DMS53 (cell line): Measurements from ENCODE around the gene SIGLEC1.

Experiments used
- DNase-seq: peaks from one replicate; lab custom pipeline; 2025; lab: John Stamatoyannopoulos, UW

The SIGLEC1 gene

DNA sequence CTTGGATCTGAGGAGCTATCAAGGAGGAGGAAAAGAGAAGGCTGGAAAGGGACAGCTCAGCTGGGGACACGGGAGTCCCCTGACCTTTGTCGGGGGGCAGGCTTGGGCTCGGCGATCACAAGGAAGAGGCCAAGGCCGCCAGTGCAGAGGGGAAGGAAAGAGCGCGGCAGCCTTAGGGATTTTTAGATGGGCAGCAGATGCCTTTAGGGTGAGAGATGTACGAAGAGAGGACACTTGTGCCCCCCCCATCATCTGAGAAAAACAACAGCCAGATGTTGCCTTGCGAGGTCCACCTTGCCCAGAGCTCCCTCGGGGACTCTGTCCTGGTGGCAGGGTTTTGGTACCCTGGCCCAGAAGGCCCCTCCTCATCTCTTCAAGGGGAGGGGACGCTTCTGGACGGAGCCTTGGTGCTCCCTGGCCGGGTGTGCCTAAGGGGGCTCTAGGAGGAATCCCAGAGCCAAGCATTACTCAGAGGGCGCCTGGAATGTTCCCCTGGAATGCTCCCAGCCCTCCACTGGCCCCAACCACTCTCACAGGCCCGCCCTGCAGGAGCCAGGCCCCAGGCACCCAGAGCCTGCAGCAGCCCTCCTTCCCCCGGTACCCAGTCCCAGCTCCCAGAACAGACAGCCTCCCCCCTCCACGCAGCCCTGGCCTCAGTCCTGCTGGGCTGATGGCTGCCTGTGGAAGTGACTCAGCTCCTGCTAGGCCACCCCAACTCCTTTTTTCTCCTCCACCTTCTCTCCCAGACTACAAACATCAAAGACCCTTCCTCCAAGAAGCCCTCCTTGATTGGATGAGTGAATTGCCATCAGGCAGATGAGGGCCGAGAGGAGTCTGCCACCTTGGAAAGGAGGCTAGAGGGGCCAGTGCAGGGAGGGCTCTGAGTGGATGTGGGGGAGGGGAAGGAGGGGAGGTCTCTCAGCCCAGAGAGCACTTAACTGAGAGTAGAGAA lies 32.4 kb downstream of the SIGLEC1 start:
- no peak for DNase-seq

DNA sequence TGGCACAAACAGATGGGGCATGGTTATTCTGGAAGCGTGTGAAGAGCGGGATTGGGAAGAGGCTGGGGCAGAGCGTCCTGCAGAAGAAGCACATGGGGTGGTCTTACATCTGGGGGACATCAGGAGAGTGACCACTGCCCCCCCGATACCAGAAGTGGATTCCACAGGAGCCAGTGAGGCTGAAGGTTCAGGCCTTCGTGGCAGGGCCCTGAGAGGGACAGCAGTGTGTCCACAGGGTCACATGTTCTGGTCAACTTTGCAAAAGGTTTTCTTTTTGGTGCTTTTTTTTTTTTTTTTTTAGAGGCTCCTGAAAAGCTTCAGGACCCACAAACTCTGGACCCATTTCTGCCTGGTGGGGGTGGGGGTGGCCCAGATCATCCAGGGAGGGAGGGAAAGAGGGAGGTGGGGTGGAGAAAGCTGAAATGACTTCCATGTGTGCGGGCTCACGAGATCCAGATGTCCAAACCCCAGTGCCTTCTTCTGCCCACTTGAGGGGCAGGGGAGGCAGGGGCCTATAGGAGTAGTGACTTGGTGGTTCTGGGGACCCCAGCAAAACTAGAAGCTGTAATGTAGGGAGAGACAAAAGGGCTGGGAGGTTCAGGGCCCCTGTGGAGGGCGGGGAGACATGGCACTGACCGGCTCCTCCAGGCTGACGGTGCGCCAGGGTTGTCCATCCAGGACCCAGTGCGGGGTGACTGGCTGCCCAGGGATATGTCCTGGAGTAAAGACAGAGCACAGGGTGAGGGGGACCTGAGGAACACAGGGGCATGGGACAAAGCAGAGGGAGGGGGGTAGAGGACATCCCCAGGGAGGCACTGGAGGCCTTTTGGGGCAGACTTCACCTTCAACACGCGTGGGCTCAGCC lies 33.3 kb downstream of the SIGLEC1 start:
- no peak for DNase-seq

DNA sequence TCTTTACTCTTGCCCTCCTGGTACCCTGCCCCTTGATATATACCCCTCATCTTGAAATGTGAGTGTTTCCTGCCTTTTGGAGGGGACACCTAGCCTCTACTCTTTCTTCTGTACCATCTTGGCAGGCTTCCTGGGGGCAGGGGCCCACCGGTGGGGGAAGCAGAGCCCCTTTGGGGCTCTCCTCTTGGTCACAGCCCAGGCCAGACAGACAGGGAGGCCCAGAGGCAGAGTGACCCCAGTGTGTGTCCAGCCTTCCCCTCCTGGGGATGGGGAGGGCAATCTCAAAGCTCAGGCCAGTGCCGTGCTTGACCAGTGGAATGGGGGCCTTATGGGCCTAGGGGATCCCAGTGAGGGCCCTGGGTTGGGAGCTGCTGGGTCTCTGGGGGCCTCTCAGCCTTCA lies 34.2 kb downstream of the SIGLEC1 start:
- no peak for DNase-seq

DNA sequence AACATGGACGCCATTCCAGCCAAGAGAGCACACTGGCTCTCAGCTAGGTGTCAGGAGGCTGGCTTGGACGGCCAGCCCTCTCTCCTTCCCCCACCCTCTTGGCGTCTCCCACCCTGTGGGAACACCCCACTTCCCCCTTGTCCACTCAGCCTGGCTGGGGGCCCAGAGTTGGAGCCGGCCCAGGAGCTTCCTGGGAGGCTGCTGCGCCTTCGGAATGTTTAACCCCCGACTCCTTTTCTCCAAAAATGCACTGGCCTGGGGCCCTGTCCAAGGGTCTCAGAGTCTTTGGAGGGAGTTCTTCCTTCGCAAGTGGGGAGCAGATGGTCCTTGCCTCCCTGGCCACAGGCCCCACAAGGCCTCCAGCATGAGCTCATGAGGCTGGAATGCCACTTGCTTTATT lies 34.7 kb downstream of the SIGLEC1 start:
- no peak for DNase-seq

DNA sequence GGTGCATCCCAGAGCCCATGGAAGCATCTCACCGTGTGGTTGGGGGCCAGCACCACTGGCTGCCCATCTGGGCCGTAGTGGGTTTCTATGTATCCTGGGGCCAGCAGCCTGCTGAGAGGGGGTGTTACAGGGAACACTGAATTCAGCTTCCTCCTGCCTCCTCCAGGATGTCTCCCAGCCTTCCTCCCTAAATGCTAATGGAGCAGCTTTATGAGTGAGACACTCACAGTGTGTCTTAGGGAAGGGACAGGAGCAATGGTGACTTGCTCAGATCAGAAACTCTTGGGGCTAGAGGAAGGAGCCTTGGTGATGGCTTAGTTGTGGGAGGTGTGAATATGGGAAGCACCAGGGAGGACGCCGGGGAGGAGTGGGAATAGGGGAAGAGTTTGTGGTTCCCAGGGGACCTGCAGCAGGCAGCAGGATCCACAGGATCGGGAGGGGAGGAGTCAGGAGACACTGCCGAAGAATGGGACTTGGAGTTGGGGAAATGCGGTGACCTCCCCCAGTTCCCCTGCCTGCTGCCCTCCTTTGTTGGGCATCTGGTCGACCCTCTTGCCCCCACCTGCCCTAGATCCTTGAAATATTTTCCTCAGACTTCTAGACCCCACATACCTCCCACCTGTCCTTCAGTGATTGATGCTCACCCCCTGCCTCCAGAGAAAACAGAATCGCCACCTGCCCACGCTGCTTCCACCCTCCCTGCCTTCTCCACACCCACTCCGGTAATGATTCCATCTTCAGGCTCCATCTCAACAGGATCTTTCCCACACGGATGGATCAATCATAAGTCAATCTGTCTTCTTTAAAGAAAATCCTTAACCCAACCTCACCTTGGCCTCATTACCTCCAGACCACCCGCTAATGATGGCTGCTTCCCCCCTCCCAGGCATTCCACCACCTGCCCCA lies 37.2 kb downstream of the SIGLEC1 start:
- DNase-seq = no peak

DNA sequence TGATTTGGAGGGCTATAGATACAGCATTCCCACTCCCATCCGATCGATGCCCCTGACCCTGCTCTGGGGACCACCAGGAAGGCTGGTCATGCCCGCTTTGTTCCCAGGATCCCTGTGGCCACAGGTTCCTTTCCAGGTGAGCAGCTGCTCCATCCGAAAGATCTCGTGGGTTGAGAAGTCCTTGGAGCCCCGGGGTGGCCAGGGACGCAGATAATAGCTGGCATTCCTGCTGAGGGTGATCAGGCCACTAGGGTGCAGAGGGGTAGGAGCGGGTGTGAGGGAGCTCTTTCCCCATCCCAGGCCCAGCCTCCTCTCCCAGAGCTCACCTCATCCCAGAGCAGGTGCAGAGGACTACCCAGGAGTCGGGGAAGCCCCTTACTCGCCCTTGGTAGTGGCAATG lies 38.0 kb downstream of the SIGLEC1 start:
- peak; percentile 25 for DNase-seq

DNA sequence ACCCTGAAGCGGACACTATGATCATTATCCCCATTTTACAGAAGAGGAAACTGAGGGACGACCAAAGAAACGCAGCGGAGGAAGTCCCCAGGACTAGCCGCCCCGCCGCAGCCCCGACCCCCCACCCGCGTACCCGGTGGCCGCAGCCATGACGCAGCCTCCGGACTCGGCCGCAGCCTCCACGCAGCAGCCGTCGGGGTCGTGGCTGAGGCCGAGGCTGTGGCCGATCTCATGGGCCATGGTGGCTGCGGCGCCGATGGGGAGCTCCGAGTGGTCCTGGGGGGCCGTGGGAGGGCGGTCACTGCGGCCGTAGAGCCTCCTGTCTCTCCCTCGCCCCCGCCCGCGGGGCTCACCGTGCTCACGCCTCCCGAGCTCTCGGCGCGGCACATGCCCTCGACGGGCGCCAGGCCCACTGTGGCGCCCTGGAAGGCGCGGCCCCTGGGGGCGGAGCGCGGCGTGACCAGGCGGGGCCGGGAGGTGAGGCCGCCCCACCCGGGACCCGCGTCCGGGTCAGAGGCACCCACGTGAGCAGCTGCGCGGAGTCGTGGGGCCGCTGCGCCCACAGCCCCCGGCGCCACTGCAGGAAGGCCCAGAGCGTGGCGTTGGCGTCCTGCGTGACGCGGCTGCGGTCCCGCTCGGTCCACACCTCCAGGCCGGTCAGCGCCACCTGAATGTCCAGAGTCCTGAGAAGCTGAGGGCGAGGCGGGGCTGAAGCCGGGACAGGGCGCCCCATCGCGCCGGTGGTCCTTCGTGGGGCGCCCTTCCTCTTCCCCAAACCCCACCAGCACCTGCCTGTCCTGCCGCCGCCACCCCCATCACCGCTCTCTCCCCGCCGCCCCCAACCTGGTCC lies 39.0 kb downstream of the SIGLEC1 start:
- no peak for DNase-seq

DNA sequence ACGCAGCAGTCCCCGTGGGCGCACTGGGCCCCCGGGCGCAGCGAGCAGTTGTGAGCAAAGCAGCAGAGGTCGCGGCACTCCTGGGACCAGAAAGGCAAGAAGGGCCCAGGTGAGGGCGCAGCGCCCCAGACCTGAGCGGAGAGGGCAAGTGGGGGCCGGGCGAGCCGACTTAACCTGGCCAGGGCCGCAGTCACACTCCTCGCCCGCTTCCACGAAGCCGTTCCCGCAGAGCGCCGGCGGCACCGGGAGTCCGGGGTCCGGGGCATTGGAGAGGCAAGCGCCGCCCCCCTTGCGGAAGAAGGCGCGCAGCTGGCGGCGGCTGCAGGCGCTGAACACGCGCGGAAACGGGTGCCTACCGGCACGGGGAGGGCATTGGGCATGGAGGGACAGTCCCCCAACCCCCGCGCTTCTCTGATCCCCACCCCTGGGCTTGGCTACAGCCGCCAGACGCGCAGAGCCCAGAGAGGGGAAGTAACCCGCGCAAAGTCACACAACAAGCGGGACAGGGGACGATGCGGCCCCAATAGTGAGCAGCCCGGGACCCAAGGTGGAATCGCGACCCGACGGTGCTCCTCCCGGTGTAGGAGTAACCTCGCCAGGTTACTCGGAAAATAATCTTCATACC lies 39.7 kb downstream of the SIGLEC1 start:
- DNase-seq = peak; percentile 43

DNA sequence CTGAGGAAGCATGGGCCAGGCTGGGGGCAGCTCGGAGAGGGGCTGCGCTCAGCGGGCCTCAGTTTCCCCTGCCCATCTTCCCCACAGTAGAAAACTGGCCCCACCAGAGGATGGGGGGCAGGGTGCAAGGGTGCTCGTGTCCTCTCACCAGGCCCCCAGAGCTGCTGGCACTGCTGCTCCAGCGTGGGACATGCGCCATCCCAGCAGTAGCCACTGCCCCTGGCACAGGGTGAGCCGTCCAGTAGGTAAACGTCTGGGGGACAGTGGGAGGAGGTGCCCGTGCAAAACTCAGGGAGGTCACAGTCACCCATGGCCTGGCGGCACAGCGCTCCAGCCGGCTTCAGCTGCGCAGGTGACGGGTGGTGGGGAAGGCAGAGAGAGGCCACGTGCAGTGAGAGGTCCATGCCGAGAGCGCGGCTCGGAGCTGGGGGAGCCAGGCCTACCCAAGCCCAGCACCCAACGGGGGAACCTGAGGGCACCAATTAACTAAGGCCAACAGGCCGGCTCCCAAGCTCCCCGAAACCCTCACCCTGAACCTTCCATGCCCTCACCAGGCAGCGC lies 40.3 kb downstream of the SIGLEC1 start:
- no peak for DNase-seq

DNA sequence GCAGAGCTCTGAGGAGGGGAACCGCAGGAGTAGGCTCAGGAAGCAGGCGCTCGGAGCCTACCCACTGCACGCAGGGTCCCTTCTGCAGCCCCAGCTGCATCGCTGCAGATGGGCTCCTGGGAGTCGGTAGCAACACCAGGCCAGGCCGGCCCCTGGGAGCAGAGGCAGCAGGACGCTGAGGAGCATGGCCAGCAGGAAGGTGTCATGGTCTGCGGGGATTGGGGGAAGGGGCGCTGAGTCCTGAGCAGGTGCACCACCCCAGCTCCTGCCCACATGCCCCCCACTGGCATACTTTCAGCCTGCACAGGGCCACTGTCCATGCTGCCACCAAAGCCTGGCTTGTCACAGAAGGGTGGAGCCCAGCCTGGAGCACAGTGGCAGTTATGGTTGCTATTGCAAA lies 41.5 kb downstream of the SIGLEC1 start:
- DNase-seq = no peak

DNA sequence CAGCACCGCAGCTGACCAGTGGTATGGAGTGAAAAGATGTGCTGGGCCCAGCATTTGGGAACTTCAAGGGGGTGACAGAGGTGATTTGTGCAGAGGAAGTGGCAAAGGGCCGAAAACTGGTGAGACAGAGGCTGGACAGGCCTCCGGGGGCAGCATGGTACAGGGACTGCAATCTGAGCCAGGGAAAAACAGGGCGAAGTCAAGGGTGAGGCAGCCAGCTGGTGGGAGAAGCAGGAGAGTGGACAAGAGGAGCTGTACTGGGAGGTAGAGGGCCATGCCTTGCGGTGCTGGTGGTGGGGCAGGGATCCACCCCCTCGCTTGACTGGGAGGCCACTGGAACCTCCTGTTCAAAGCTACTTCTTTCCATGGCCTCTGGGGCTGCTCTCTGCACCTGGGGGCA lies 41.9 kb downstream of the SIGLEC1 start:
- DNase-seq = peak; percentile 32

DNA sequence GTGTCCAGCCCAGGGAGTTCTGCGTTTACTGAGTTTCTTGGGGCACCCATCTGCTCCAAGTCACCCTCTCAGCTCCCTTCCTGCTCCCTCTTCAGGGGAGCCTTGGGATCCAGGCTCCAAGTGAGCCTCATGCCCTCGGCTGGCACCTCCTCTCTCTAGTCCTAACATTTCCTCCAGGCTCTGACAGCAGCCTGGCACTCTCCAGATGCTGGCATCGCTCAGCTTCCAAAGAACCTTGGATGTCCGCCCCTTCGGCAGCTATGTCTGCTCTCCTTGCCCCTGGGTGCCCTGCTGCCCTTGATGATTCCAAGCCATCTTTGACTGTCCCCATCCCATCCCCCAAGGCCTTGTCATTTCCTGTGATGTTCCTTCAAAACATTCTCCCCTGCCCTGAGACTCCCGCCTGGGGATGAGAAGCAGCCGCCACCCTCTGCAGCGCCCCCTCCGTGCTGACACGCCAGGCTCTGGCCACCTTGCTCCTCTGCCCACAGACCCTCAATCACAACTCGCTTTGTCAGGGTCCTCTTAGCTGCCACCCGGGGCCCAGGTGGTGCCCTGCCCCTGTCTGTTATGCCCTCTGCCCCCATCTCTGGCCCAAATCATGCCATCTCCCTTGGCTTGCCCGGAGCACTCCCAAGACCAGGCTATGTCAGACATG lies 42.6 kb downstream of the SIGLEC1 start:
- DNase-seq = no peak

DNA sequence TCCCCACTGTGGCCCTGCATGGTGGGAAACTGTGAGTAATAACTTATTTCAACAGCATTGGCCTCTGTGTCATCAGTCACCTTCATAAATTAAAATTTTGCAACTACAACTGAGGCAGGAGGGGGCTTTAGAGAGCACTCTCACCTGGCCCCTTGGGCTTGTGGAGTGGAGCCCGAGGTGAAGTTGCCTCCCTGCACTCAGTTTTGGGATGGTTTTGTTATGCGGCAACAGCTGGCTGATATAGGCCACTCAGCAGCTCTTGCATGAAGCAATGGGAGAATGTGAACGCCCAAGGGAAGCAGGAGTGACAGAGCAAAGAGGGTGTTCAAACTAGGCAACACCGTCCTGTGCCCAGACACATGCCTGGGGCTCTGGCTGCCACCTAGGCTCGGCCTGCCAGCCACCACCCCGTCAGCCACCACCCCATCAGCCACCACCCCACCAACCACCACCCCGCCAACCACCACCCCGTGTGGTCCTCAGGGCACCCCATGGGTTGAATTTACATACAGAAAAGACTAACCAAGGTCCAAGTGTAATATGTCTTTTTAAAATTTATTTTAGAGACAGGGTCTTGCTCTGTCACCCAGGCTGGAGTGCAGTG lies 44.9 kb downstream of the SIGLEC1 start:
- no peak for DNase-seq

DNA sequence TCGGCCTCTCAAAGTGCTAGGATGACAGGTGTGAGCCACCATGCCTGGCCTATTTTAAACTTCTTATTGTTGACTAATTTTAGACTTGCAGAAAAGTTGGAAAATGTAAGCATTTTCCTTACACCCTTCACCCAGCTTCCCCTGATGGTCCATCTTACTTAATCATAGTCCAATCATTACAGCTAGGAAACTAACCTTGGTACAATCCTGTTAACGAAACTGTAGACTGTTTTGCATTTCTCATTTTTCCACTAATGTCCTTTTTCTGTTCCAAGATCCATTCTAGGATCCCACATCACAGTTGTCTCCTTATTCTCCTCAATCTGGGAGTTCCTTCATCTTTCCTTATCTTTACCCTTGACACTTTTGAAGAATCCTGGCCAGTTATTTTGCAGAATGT lies 48.5 kb downstream of the SIGLEC1 start:
- DNase-seq = no peak

DNA sequence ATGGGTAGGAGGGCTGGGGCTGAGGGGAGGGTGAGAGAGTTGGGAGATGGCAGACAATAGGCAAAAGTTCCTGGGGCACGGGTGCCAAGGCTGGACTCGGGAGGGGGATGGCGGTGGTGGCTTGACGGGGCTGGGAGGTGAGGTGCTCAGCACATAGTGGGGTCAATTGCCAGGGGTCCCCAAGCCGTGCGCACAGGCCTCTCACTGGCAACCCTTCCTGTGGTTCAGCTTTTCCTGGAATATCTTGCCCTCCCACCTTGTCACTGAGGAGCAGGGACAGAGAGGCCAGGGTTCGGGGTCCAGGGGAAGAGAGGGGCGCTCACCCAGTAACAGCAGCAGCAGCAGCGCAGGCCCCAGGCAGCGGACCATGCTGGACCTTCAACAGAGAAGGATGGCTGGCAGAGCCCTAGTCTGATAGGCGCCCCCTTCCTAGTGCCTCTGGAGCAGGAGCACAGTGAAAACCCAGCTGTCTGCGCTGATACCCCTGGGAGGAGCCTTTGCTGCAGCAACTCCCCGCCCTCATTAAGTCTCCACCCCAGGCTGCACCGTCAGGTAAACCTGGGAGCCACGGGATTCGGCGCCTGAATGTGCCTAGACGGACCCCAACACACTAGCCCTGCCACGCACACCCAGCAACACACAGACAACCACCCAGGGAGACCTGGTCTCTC lies 49.2 kb downstream of the SIGLEC1 start, which contains the start of gene GFRA4:
Gene GFRA4 (minus strand): TSS at position 369 of the 671 bp plus-strand sequence. CDS start 0 bp downstream, at position 369.
- no peak for DNase-seq
